Activated CD4-positive, alpha-beta T cell treated with anti-CD3 and anti-CD28 coated beads, Interleukin-2, amount 10 ng/mL, durations not matched to agents 24 days and 14 days (primary cell): Measurements from ENCODE around the gene RASD2. TPM values are rescaled to one million over a fixed set of nuclear protein-coding genes. Genes with fewer than 3 reads are reported as not detected.

ENCODE experiments used
- DNase-seq: peaks from one replicate; pipeline ENCODE4 v3.0.0; 2022
- H3K27ac Mint-ChIP-seq: one replicate; pipeline ENCODE4 v1.8.0; 2022; ENCODE audit warnings: mild to moderate bottlenecking, mixed read lengths
- H3K27me3 Mint-ChIP-seq: one replicate; pipeline ENCODE4 v1.8.0; 2022; ENCODE audit warnings: mixed read lengths
- H3K36me3 Mint-ChIP-seq: one replicate; pipeline ENCODE4 v1.8.0; 2022; ENCODE audit warnings: low read depth, mild to moderate bottlenecking, mixed read lengths
- H3K4me1 Mint-ChIP-seq: one replicate; pipeline ENCODE4 v1.8.0; 2021; ENCODE audit warnings: mixed read lengths
- H3K4me3 Mint-ChIP-seq: one replicate; pipeline ENCODE4 v1.8.0; 2022; ENCODE audit warnings: mild to moderate bottlenecking, moderate library complexity, mixed read lengths
- H3K9me3 Mint-ChIP-seq: one replicate; pipeline ENCODE4 v1.8.0; 2021; ENCODE audit warnings: mixed read lengths
- intact Hi-C: fragments of 100-400 bp; cut with micrococcal nuclease; formaldehyde crosslinking; loops from one replicate; pipeline ENCODE4 v1.15.1; 2023
- total RNA-seq: library from RNA; stranded (reverse); gene quantifications from 2 replicates; pipeline ENCODE4 v1.2.3, GENCODE V29; 2022

RASD2 gene
- total RNA-seq, 1 donor from 2014 or later: not detected

GRCh38 chr22:35541254-35541748, 670 bp downstream of the RASD2 start:
- H3K27me3 Mint-ChIP-seq: peaks cover 48% of the 10 kb centered on the region
- intact Hi-C loops: no loop called here
- no peak overlapping the region for H3K27ac Mint-ChIP-seq
- no peak for DNase-seq
- no peaks in the 10 kb centered on the region for H3K36me3 Mint-ChIP-seq
- peaks cover 2% of the 10 kb centered on the region for H3K4me1 Mint-ChIP-seq
- no peak overlapping the region for H3K4me3 Mint-ChIP-seq
- no peaks in the 10 kb centered on the region for H3K9me3 Mint-ChIP-seq

- intact Hi-C loops: no loop called here
- Mint-ChIP-seq H3K27me3 (peaks cover 49% of the 10 kb centered on the region), H3K9me3 (no peaks in the 10 kb centered on the region), H3K27ac (no peak overlapping the region), H3K4me3 (no peak overlapping the region), H3K36me3 (no peaks in the 10 kb centered on the region), H3K4me1 (peaks cover 2% of the 10 kb centered on the region)
- no peak for DNase-seq
These were observed 1.7 kb downstream of the RASD2 start for GRCh38 chr22:35542157-35542938.

DNA sequence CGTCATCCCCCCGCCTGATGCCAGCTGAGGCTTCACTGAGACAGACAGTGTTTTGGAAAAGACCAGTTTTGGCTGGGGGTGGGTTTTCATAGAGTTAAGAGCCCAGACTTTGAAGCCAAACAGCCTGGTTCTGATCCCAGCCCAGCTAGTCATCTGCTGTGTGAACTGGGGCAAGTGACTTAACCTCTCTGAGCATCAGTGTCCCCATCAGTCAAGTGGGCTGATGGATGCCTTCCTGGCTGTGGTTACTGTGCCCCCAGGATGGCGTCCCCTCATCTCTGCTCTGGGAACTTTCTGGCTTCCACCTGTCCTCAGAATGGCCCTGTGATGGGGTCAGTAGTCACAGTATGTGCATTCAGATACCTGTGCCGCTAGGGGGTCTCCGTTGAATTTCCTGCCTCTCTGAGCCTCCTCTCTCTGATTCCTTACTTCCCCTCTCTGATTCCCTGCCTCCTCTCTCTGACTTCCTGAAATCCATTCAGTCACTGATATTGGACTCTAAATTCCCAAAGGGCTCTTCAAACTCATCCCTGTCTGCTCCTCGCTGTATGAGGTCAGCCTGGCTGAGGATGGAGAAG, 2.4 kb downstream of the RASD2 start:
- H3K27me3 Mint-ChIP-seq: peaks cover 46% of the 10 kb centered on the region
- no peak overlapping the region for H3K27ac Mint-ChIP-seq
- intact Hi-C loops: no loop called here
- peaks cover 2% of the 10 kb centered on the region for H3K4me1 Mint-ChIP-seq
- DNase-seq: no peak
- no peaks in the 10 kb centered on the region for H3K36me3 Mint-ChIP-seq
- no peaks in the 10 kb centered on the region for H3K9me3 Mint-ChIP-seq
- H3K4me3 Mint-ChIP-seq: no peak overlapping the region

- peak overlapping the region; percentile 16 for H3K27ac Mint-ChIP-seq
- intact Hi-C loops: no loop called here
- no peaks in the 10 kb centered on the region for H3K9me3 Mint-ChIP-seq
- H3K36me3 Mint-ChIP-seq: no peaks in the 10 kb centered on the region
- H3K4me3 Mint-ChIP-seq: no peak overlapping the region
- H3K27me3 Mint-ChIP-seq: peaks cover 44% of the 10 kb centered on the region
- H3K4me1 Mint-ChIP-seq: peaks cover 2% of the 10 kb centered on the region
- DNase-seq: no peak
These were observed 3.1 kb downstream of the RASD2 start for GRCh38 chr22:35543702-35544101.

DNA sequence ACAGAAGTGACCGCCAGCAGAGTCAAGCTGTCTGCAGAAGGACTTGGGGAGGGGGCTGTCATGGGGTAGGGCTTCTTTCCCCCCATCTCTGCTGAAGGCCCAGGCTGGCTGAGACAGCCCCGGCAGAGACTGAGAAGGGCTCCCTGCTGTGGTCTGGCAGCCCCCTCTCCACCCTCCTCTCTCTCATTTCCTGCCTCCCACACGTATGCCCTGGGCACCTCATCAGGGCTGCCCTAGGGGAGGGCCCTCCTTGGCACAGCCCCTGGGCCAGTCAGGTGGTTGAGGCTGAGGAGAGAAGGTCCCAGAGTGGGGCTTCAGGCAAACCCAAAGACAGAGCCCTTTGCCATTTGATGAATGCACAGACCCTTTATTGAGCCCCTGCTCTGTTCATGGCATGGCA, 3.6 kb downstream of the RASD2 start:
- Mint-ChIP-seq H3K4me1 (peaks cover 2% of the 10 kb centered on the region), H3K27ac (no peak overlapping the region), H3K36me3 (no peaks in the 10 kb centered on the region), H3K4me3 (no peak overlapping the region), H3K9me3 (no peaks in the 10 kb centered on the region), H3K27me3 (peaks cover 42% of the 10 kb centered on the region)
- no peak for DNase-seq
- intact Hi-C loops: no loop called here

- no peak overlapping the region for H3K4me3 Mint-ChIP-seq
- intact Hi-C loops: no loop called here
- no peaks in the 10 kb centered on the region for H3K4me1 Mint-ChIP-seq
- H3K27me3 Mint-ChIP-seq: peaks cover 40% of the 10 kb centered on the region
- no peaks in the 10 kb centered on the region for H3K36me3 Mint-ChIP-seq
- no peak overlapping the region for H3K27ac Mint-ChIP-seq
- no peaks in the 10 kb centered on the region for H3K9me3 Mint-ChIP-seq
- no peak for DNase-seq
These were observed 4.2 kb downstream of the RASD2 start for GRCh38 chr22:35544827-35545226.

DNA sequence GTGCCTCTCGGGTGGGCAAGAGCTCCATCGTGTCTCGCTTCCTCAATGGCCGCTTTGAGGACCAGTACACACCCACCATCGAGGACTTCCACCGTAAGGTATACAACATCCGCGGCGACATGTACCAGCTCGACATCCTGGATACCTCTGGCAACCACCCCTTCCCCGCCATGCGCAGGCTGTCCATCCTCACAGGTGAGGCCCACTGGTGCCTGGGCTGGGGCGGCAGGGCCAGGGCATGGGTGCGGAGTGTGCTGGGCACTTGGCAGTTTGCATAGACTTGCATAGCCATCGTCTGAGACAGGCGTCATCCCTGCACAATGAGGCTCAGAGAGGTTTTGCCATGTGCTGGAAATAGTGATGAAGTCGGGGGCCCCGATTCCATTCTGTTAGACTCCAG, 6.3 kb downstream of the RASD2 start:
- DNase-seq: no peak

GRCh38 chr22:35547987-35548721, 7.5 kb downstream of the RASD2 start:
- intact Hi-C loops: no loop called here
- DNase-seq: no peak
- Mint-ChIP-seq H3K4me3 (no peak overlapping the region), H3K36me3 (no peaks in the 10 kb centered on the region), H3K9me3 (no peaks in the 10 kb centered on the region), H3K4me1 (peaks cover 6% of the 10 kb centered on the region), H3K27me3 (peaks cover 23% of the 10 kb centered on the region), H3K27ac (no peak overlapping the region)

More for the DNA sequence above, 6.3 kb downstream of the RASD2 start:
- Mint-ChIP-seq H3K4me1 (no peaks in the 10 kb centered on the region), H3K27ac (no peak overlapping the region), H3K4me3 (no peak overlapping the region), H3K36me3 (no peaks in the 10 kb centered on the region), H3K27me3 (peaks cover 35% of the 10 kb centered on the region), H3K9me3 (no peaks in the 10 kb centered on the region)
- intact Hi-C loops: no loop called here

DNA sequence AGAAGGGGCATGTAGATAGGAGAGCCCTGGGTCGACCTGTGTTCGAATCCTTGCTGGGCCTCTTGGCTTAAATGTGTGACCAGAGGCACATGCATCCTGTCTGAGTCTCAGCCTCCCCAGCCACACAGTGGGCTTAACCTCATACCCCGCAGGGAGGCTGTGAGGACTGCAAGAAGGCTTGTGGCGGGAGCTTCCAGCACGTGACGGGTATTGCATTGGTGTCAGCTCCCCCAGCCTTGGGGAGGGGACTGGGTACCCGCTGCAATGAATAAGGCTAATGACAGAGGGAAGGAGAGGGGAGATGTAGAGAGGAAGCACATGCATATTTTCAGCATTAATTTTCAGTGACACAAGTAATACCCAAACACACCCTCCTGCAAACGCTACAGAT, 8.1 kb downstream of the RASD2 start:
- H3K27me3 Mint-ChIP-seq: peaks cover 18% of the 10 kb centered on the region
- no peak overlapping the region for H3K27ac Mint-ChIP-seq
- DNase-seq: no peak
- intact Hi-C loops: no loop called here
- H3K4me1 Mint-ChIP-seq: peaks cover 8% of the 10 kb centered on the region
- H3K4me3 Mint-ChIP-seq: no peak overlapping the region
- no peaks in the 10 kb centered on the region for H3K36me3 Mint-ChIP-seq
- no peaks in the 10 kb centered on the region for H3K9me3 Mint-ChIP-seq

DNA sequence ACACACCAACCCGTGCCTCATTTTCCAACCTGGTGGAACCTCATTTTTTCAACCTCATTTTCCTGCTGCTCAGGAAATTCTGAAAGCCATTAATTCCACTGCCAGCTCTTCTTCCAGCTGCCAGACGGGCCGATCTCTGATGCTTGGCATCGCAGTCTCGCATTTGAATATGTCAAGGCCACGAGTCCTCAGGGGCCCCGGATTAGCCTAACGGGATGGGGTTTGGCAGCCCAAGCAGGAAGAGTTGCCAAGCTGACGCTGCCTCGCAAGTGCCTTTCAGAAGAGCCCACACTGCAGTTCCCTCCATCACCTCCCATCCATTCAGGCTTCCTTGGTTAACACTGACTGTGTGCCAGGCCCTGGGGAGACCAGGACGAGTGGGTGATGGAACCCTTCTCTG, 8.7 kb downstream of the RASD2 start:
- no peak for DNase-seq
- H3K9me3 Mint-ChIP-seq: no peaks in the 10 kb centered on the region
- H3K27ac Mint-ChIP-seq: no peak overlapping the region
- H3K4me1 Mint-ChIP-seq: peaks cover 10% of the 10 kb centered on the region
- H3K36me3 Mint-ChIP-seq: no peaks in the 10 kb centered on the region
- intact Hi-C loops: no loop called here
- H3K4me3 Mint-ChIP-seq: no peak overlapping the region
- H3K27me3 Mint-ChIP-seq: peaks cover 15% of the 10 kb centered on the region

DNA sequence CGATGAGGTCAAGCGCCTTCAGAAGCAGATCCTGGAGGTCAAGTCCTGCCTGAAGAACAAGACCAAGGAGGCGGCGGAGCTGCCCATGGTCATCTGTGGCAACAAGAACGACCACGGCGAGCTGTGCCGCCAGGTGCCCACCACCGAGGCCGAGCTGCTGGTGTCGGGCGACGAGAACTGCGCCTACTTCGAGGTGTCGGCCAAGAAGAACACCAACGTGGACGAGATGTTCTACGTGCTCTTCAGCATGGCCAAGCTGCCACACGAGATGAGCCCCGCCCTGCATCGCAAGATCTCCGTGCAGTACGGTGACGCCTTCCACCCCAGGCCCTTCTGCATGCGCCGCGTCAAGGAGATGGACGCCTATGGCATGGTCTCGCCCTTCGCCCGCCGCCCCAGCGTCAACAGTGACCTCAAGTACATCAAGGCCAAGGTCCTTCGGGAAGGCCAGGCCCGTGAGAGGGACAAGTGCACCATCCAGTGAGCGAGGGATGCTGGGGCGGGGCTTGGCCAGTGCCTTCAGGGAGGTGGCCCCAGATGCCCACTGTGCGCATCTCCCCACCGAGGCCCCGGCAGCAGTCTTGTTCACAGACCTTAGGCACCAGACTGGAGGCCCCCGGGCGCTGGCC, 11.0 kb downstream of the RASD2 start:
- intact Hi-C loops: no loop called here
- no peak for DNase-seq
- no peaks in the 10 kb centered on the region for H3K36me3 Mint-ChIP-seq
- no peak overlapping the region for H3K27ac Mint-ChIP-seq
- peaks cover 8% of the 10 kb centered on the region for H3K27me3 Mint-ChIP-seq
- peaks cover 12% of the 10 kb centered on the region for H3K4me1 Mint-ChIP-seq
- H3K9me3 Mint-ChIP-seq: no peaks in the 10 kb centered on the region
- H3K4me3 Mint-ChIP-seq: no peak overlapping the region

- Mint-ChIP-seq H3K4me3 (peak overlapping the region; percentile 44), H3K27me3 (peaks cover 9% of the 10 kb centered on the region), H3K9me3 (no peaks in the 10 kb centered on the region), H3K4me1 (peaks cover 12% of the 10 kb centered on the region), H3K27ac (peak overlapping the region; percentile 3), H3K36me3 (no peaks in the 10 kb centered on the region)
- intact Hi-C loops: no loop called here
- peak; percentile 96 for DNase-seq
These were observed 11.7 kb downstream of the RASD2 start for GRCh38 chr22:35552196-35552842.

GRCh38 chr22:35552846-35553245, 12.2 kb downstream of the RASD2 start:
- peaks cover 12% of the 10 kb centered on the region for H3K4me1 Mint-ChIP-seq
- intact Hi-C loops: no loop called here
- no peak overlapping the region for H3K27ac Mint-ChIP-seq
- H3K36me3 Mint-ChIP-seq: no peaks in the 10 kb centered on the region
- peaks cover 10% of the 10 kb centered on the region for H3K27me3 Mint-ChIP-seq
- no peak for DNase-seq
- no peaks in the 10 kb centered on the region for H3K9me3 Mint-ChIP-seq
- H3K4me3 Mint-ChIP-seq: peak overlapping the region; percentile 44
